Type B pancreatic cell (in vitro differentiated cells): ENCODE measurements around the gene CISH. TPM values are rescaled to one million over a fixed set of nuclear protein-coding genes. Genes with fewer than 3 reads are reported as not detected.

Source experiments
- DNase-seq: peaks from one replicate; pipeline ENCODE4 v3.0.0; 2021; ENCODE audit warnings: mixed read lengths; ENCODE audit not compliant: unreplicated experiment; ENCODE audit errors: extremely low spot score
- H3K27ac Mint-ChIP-seq: 2 replicates; pipeline ENCODE4 v1.8.0; 2021; ENCODE audit warnings: mild to moderate bottlenecking, mixed read lengths
- H3K27me3 Mint-ChIP-seq: 2 replicates; pipeline ENCODE4 v1.8.0; 2021; ENCODE audit warnings: mixed read lengths
- H3K36me3 Mint-ChIP-seq: 2 replicates; pipeline ENCODE4 v1.8.0; 2021; ENCODE audit warnings: mixed read lengths
- H3K4me1 Mint-ChIP-seq: one replicate; pipeline ENCODE4 v1.8.0; 2021; ENCODE audit warnings: mixed read lengths; ENCODE audit not compliant: unreplicated experiment
- H3K4me3 Mint-ChIP-seq: 2 replicates; pipeline ENCODE4 v1.8.0; 2021; ENCODE audit warnings: mild to moderate bottlenecking, mixed read lengths
- H3K9me3 Mint-ChIP-seq: 2 replicates; pipeline ENCODE4 v1.8.0; 2021; ENCODE audit warnings: mixed read lengths
- total RNA-seq: library from RNA; stranded (reverse); gene quantifications from 2 replicates; pipeline ENCODE4 v1.2.1, GENCODE V29; 2021; ENCODE audit warnings: low replicate concordance
- TF ChIP-seq, protein P1 (sequence below): fragments of 200-600 bp; sonication (generic); conservative IDR thresholded peaks from 2 replicates; pipeline ENCODE4 v1.5.0; 2021; ENCODE audit warnings: antibody characterized with exemption, mild to moderate bottlenecking

The CISH gene
- total RNA-seq, 1 donor from 2014 or later: 7.0 TPM

DNA sequence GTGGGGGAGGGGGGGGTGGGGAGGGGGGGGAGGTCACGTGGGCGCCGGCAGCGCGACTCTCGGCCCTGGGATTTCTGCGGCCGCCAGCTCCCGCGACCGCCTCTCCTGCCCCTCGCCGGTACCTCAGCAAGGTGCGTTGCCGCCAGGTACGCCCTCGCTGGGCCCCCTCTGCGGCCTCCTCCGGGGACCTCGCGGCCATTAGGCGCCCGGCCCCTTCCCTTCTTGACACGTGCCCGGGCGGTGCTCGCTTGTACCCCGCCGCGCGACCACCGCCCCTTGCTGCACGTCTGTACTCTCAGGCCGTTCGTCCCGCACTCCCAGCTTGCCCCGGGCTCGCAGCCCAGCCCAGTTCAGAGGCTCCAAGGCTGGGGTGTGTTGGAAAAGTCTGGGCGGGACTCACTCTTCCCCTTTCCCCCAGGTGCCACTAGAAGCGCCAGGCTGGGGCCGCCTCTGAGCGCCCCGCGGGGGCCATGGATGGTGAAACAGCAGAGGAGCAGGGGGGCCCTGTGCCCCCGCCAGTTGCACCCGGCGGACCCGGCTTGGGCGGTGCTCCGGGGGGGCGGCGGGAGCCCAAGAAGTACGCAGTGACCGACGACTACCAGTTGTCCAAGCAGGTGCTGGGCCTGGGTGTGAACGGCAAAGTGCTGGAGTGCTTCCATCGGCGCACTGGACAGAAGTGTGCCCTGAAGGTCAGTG is 5.7 kb upstream of the CISH start, which contains the start of gene MAPKAPK3:
TSS of gene MAPKAPK3 (plus strand) at position 56 of the 696 bp plus-strand sequence. CDS start at position 471, 415 bp downstream.
- Mint-ChIP-seq H3K36me3 (peaks cover 6% of the 10 kb centered on the region), H3K27ac (peak within 1 kb of the TSS; percentile 92), H3K27me3 (peaks cover 11% of the 10 kb centered on the region), H3K4me1 (peaks cover 32% of the 10 kb centered on the region), H3K4me3 (peak within 1 kb of the TSS; percentile 87), H3K9me3 (no peaks in the 10 kb centered on the region)
- DNase-seq: no peak
- TF ChIP-seq, protein P1, sequence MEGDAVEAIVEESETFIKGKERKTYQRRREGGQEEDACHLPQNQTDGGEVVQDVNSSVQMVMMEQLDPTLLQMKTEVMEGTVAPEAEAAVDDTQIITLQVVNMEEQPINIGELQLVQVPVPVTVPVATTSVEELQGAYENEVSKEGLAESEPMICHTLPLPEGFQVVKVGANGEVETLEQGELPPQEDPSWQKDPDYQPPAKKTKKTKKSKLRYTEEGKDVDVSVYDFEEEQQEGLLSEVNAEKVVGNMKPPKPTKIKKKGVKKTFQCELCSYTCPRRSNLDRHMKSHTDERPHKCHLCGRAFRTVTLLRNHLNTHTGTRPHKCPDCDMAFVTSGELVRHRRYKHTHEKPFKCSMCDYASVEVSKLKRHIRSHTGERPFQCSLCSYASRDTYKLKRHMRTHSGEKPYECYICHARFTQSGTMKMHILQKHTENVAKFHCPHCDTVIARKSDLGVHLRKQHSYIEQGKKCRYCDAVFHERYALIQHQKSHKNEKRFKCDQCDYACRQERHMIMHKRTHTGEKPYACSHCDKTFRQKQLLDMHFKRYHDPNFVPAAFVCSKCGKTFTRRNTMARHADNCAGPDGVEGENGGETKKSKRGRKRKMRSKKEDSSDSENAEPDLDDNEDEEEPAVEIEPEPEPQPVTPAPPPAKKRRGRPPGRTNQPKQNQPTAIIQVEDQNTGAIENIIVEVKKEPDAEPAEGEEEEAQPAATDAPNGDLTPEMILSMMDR: peak; percentile 9

DNA sequence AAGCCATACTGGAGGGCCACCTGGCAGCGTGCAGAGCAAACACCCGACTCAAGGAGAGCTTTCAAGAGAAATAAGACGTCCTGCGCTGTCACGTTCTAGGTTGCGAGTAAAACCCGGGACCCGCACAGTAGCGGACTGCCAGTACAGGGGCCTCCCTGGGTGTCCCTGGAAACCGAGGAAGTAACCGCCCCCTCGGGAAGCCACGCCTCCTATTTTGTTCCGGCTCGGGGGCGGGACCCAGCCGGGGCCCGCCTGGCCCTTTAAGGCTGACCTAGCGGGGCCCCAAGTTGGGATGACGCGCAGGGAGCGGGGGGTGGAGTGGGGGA is 5.2 kb upstream of the CISH start:
- DNase-seq: peak; percentile 94
- peak overlapping the region; percentile 92 for H3K27ac Mint-ChIP-seq
- peaks cover 36% of the 10 kb centered on the region for H3K4me1 Mint-ChIP-seq
- H3K36me3 Mint-ChIP-seq: peaks cover 6% of the 10 kb centered on the region
- H3K9me3 Mint-ChIP-seq: no peaks in the 10 kb centered on the region
- TF ChIP-seq, protein P1: no peak
- peaks cover 15% of the 10 kb centered on the region for H3K27me3 Mint-ChIP-seq
- H3K4me3 Mint-ChIP-seq: peak overlapping the region; percentile 87

DNA sequence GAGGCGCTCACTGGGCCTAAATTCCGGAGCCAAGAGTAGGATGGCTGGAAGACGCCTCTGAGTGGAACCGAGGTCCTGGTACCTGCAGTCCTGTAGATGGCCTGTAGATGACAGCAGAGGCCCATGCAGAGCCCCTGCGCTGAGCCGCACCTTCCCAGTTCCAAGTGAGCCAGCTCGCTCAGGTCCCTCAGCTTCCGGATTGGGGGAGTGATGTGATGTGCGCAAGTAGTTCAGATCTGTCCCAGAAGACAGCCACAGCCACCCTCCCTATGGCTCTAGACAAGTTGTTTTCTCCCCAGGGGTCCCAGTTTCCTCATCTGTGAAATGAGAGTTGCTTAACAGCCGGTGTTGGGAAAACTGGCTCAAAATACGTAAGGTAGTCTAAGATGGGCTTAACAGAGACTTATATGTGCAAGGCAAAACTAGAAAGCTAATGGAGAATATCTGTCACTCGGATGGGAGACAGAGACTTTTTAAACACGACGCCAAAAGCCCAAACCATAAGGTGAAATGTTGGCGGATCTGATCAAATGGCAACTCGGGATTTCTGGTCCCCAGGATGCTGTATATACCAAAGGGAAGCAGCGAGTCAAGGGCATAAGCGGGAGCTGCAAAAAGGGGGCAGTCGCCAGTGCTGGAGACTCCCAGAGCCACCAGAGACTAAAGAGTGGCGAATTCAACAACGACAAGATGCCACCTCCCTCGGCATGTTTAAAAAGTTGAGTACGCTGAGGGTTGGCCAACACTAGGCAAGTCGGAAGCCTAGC is 4.6 kb upstream of the CISH start:
- Mint-ChIP-seq H3K9me3 (no peaks in the 10 kb centered on the region), H3K27me3 (peaks cover 15% of the 10 kb centered on the region), H3K4me3 (peak overlapping the region; percentile 87), H3K4me1 (peaks cover 36% of the 10 kb centered on the region), H3K36me3 (peaks cover 6% of the 10 kb centered on the region), H3K27ac (peak overlapping the region; percentile 92)
- DNase-seq: peak; percentile 89
- TF ChIP-seq, protein P1: peak; percentile 98

- Mint-ChIP-seq H3K36me3 (no peaks in the 10 kb centered on the region), H3K4me3 (no peak overlapping the region), H3K9me3 (no peaks in the 10 kb centered on the region), H3K27ac (no peak overlapping the region), H3K4me1 (peaks cover 39% of the 10 kb centered on the region), H3K27me3 (peaks cover 15% of the 10 kb centered on the region)
- TF ChIP-seq, protein P1: no peak
- no peak for DNase-seq
These were observed 3.6 kb upstream of the CISH start for GRCh38 chr3:50615190-50615589.

- H3K4me3 Mint-ChIP-seq: peak overlapping the region; percentile 91
- H3K36me3 Mint-ChIP-seq: peaks cover 3% of the 10 kb centered on the region
- H3K9me3 Mint-ChIP-seq: no peaks in the 10 kb centered on the region
- peaks cover 42% of the 10 kb centered on the region for H3K4me1 Mint-ChIP-seq
- no peak for DNase-seq
- peaks cover 15% of the 10 kb centered on the region for H3K27me3 Mint-ChIP-seq
- TF ChIP-seq, protein P1: no peak
- H3K27ac Mint-ChIP-seq: peak overlapping the region; percentile 92
These were observed 1.6 kb upstream of the CISH start for GRCh38 chr3:50612970-50613846.
